GM12892 (cell line): ENCODE results near the gene CRYGB.
"Not testable (repeated sequence)": the region's sequence is repeated elsewhere in the genome, so short reads cannot be mapped to it uniquely, and the experiment has no call there.

ENCODE experiments used
- DNase-seq: peaks from one replicate; pipeline ENCODE4 v3.0.0; 2011; ENCODE audit not compliant: insufficient read length
- FAIRE-seq: peaks from 2 replicates; lab custom pipeline; 2011; peaks lifted over from hg19 to GRCh38; lab: Jason Lieb, UNC
- POLR2A ChIP-seq: IDR thresholded peaks from 2 replicates; pipeline ENCODE4 v1.6.1; 2011; ENCODE audit warnings: low read depth, low read length, control low read depth
- POLR2AphosphoS5 ChIP-seq: IDR thresholded peaks from 2 replicates; pipeline ENCODE4 v1.6.1; 2011; ENCODE audit warnings: low read depth, low read length, control low read depth
- TAF1 ChIP-seq: IDR thresholded peaks from 2 replicates; pipeline ENCODE4 v1.6.1; 2011; ENCODE audit warnings: low read depth, mild to moderate bottlenecking, control low read depth, low read length, borderline replicate concordance

Gene CRYGB

GRCh38 chr2:208147759-208148158 lies 1.8 kb upstream of the CRYGB start:
- no peak for FAIRE-seq
- DNase-seq = no peak
- TF ChIP-seq TAF1 (no peak), POLR2AphosphoS5 (no peak), POLR2A (no peak)

GRCh38 chr2:208147008-208147407 lies 1.1 kb upstream of the CRYGB start:
- DNase-seq (no peak), FAIRE-seq (no peak)
- TF ChIP-seq POLR2A = no peak

GRCh38 chr2:208142925-208143799 lies 2.8 kb downstream of the CRYGB start:
- TF ChIP-seq TAF1 = no peak
- TF ChIP-seq POLR2AphosphoS5 = no peak
- no peak for TF ChIP-seq POLR2A
- FAIRE-seq = no peak

GRCh38 chr2:208142240-208142924 lies 3.6 kb downstream of the CRYGB start:
- FAIRE-seq (no peak), DNase-seq (no peak)
- no peak for TF ChIP-seq POLR2A
- no peak for TF ChIP-seq TAF1
- no peak for TF ChIP-seq POLR2AphosphoS5

More at GRCh38 chr2:208142925-208143799, 2.8 kb downstream of the CRYGB start:
- no peak for DNase-seq

GRCh38 chr2:208139447-208139846 lies 6.5 kb downstream of the CRYGB start:
- FAIRE-seq (no peak), DNase-seq (no peak)
- no peak for TF ChIP-seq POLR2A
- TF ChIP-seq TAF1 = no peak
- no peak for TF ChIP-seq POLR2AphosphoS5

- FAIRE-seq, DNase-seq: not testable (repeated sequence)
These were observed 7.6 kb downstream of the CRYGB start for GRCh38 chr2:208138334-208138733.

- TF ChIP-seq POLR2A = no peak
- no peak for DNase-seq
- no peak for FAIRE-seq
These were observed 9.3 kb downstream of the CRYGB start for GRCh38 chr2:208136716-208137094.

- FAIRE-seq = no peak
- TF ChIP-seq POLR2A (no peak), POLR2AphosphoS5 (no peak), TAF1 (no peak)
- no peak for DNase-seq
These were observed 9.9 kb downstream of the CRYGB start for GRCh38 chr2:208135794-208136715.

- FAIRE-seq = no peak
- no peak for DNase-seq
- TF ChIP-seq POLR2AphosphoS5 (no peak), TAF1 (no peak), POLR2A (no peak)
These were observed 10.9 kb downstream of the CRYGB start for GRCh38 chr2:208134928-208135586.

- no peak for TF ChIP-seq POLR2AphosphoS5
- no peak for TF ChIP-seq TAF1
- no peak for TF ChIP-seq POLR2A
- FAIRE-seq = no peak
- DNase-seq = no peak
These were observed 15.2 kb downstream of the CRYGB start for GRCh38 chr2:208130712-208131110.
